Body of pancreas (tissue), 4 donors: Measurements from ENCODE around the gene NID2. TPM values are rescaled to one million over a fixed set of nuclear protein-coding genes. Genes with fewer than 3 reads are reported as not detected.
A peak's percentile ranks its signal among the peaks of the same experiment; 100 is the strongest.

Source experiments
- ATAC-seq: fragments of 150-250 bp; one replicate; pipeline ENCODE4 v1.9.1; 2016
- DNase-seq, 4 donors: peaks; one replicate each; pipeline ENCODE4 v3.0.0-alpha.2; 2019
- H3K27ac ChIP-seq, 4 donors: fragments of 200-600 bp; sonication (generic); 1 replicate in 3 of 4; 2 replicates in 1 of 4; pipeline versions ENCODE4 v1.5.1 to v1.6.1; 2016 to 2019; ENCODE audit warnings: mild to moderate bottlenecking in 1 of 4, mixed read lengths in 1 of 4, moderate library complexity in 1 of 4
- H3K27me3 ChIP-seq, 2 donors: fragments of 200-600 bp; sonication (generic); one replicate each; pipeline ENCODE4 v1.6.0; 2016; ENCODE audit warnings: mild to moderate bottlenecking in 1 of 2
- H3K36me3 ChIP-seq, 2 donors: fragments of 200-600 bp; sonication (generic); replicated peaks in 1 of 2; 2 replicates each; pipeline ENCODE4 v1.5.1; 2016; ENCODE audit warnings: low read depth in 2 of 2; ENCODE audit not compliant: insufficient read depth in 1 of 2
- H3K4me1 ChIP-seq: fragments of 200-600 bp; sonication (generic); one replicate; pipeline ENCODE4 v1.6.0; 2016
- H3K4me3 ChIP-seq, 2 donors: fragments of 200-600 bp; sonication (generic); 1 replicate in 1 of 2; 2 replicates in 1 of 2; pipeline ENCODE4 v1.5.1; 2016 to 2019
- H3K9me3 ChIP-seq, 3 donors: fragments of 200-600 bp; sonication (generic); 1 replicate in 2 of 3; 2 replicates in 1 of 3; pipeline ENCODE4 v1.5.1; 2016
- CTCF ChIP-seq, 7 experiments: fragments of 450-650 bp in 4 of 7; fragments of 200-600 bp in 3 of 7; sonication (generic) in 3 of 7; IDR thresholded peaks; one replicate each; pipeline ENCODE4 v1.5.1; 2016 to 2019; ENCODE audit warnings: antibody characterized with exemption in 7 of 7
- POLR2A ChIP-seq, 3 donors: fragments of 450-650 bp; IDR thresholded peaks; one replicate each; pipeline ENCODE4 v1.6.1; 2016; ENCODE audit warnings: antibody characterized with exemption in 3 of 3, mild to moderate bottlenecking in 2 of 3
- WGBS, 2 donors: methylation state at CpG; one replicate each; pipeline ENCODE4 v1.1.5; 2017; 5-methylcytosine and 5-hydroxymethylcytosine counted together
- intact Hi-C: fragments of 100-400 bp; cut with DNase I; formaldehyde crosslinking; loops from one replicate; pipeline ENCODE4 v1.15.1; 2023
- total RNA-seq, 2 donors: library from RNA; depleted of rRNA; stranded (reverse); fragments of >200 nt; gene quantifications; one replicate each; pipeline ENCODE4 v1.1.0, GENCODE V29; 2016

Gene NID2
- total RNA-seq, 2 donors from 2014 or later = 34.6 to 37.6 TPM

- no peak overlapping the region for H3K4me3 ChIP-seq
- peaks cover 25% of the 10 kb centered on the region for H3K4me1 ChIP-seq
- TF ChIP-seq POLR2A (IDR thresholded peaks at IDR 0.05) = no peak
- TF ChIP-seq CTCF (IDR thresholded peaks at IDR 0.05) = no peak
- no peaks in the 10 kb centered on the region for H3K36me3 ChIP-seq
- no peaks in the 10 kb centered on the region for H3K27me3 ChIP-seq
- ATAC-seq (peak; percentile 21), DNase-seq (no peak)
- no peak overlapping the region for H3K27ac ChIP-seq
- H3K9me3 ChIP-seq = peaks cover 0 to 3% (median 0%) of the 10 kb centered on the region in 3 donors
- intact Hi-C loops = no loop called here
Observed at GRCh38 chr14:52059649-52060048, 9.2 kb downstream of the NID2 start.

GRCh38 chr14:52058341-52058740, 10.5 kb downstream of the NID2 start:
- H3K9me3 ChIP-seq = peaks cover 0 to 3% (median 0%) of the 10 kb centered on the region in 3 donors
- no peak overlapping the region for H3K4me3 ChIP-seq
- ATAC-seq = no peak
- H3K27ac ChIP-seq = no peak overlapping the region
- TF ChIP-seq CTCF (IDR thresholded peaks at IDR 0.05) = no peak
- no peak for TF ChIP-seq POLR2A (IDR thresholded peaks at IDR 0.05)
- intact Hi-C loops = no loop called here
- 42 to 69% methylated on average over 3 of the region's 3 CpGs for WGBS, 2 donors
- no peaks in the 10 kb centered on the region for H3K27me3 ChIP-seq
- DNase-seq = no peak
- H3K4me1 ChIP-seq = peaks cover 25% of the 10 kb centered on the region
- H3K36me3 ChIP-seq = no peaks in the 10 kb centered on the region

GRCh38 chr14:52055167-52055566, 13.7 kb downstream of the NID2 start:
- H3K4me3 ChIP-seq = no peak overlapping the region
- peaks cover 18% of the 10 kb centered on the region for H3K4me1 ChIP-seq
- intact Hi-C loops = no loop called here
- no peak overlapping the region for H3K27ac ChIP-seq
- DNase-seq (no peak), ATAC-seq (no peak)
- TF ChIP-seq POLR2A (IDR thresholded peaks at IDR 0.05) (no peak), CTCF (IDR thresholded peaks at IDR 0.05) (no peak)
- peaks cover 0 to 3% (median 0%) of the 10 kb centered on the region in 3 donors for H3K9me3 ChIP-seq
- 61 to 70% methylated on average over 2 of the region's 2 CpGs for WGBS, 2 donors
- H3K27me3 ChIP-seq = no peaks in the 10 kb centered on the region
- H3K36me3 ChIP-seq = no peaks in the 10 kb centered on the region

GRCh38 chr14:52054678-52055077, 14.2 kb downstream of the NID2 start:
- peaks cover 13% of the 10 kb centered on the region for H3K4me1 ChIP-seq
- TF ChIP-seq CTCF (IDR thresholded peaks at IDR 0.05) (no peak), POLR2A (IDR thresholded peaks at IDR 0.05) (no peak)
- intact Hi-C loops = no loop called here
- no peaks in the 10 kb centered on the region for H3K36me3 ChIP-seq
- no peak overlapping the region for H3K4me3 ChIP-seq
- 39 to 43% methylated on average over 1 of the region's 1 CpG for WGBS, 2 donors
- H3K27ac ChIP-seq = no peak overlapping the region
- DNase-seq (no peak), ATAC-seq (no peak)
- no peaks in the 10 kb centered on the region for H3K27me3 ChIP-seq
- peaks cover 0 to 3% (median 0%) of the 10 kb centered on the region in 3 donors for H3K9me3 ChIP-seq

- no peaks in the 10 kb centered on the region for H3K36me3 ChIP-seq
- H3K4me3 ChIP-seq = no peak overlapping the region
- peaks cover 0 to 3% (median 0%) of the 10 kb centered on the region in 3 donors for H3K9me3 ChIP-seq
- peak overlapping the region in 1 of 4 donors; percentile 12 for H3K27ac ChIP-seq
- peaks cover under 1% of the 10 kb centered on the region for H3K4me1 ChIP-seq
- DNase-seq (no peak), ATAC-seq (no peak)
- H3K27me3 ChIP-seq = no peaks in the 10 kb centered on the region
- no peak for TF ChIP-seq POLR2A (IDR thresholded peaks at IDR 0.05)
- no peak for TF ChIP-seq CTCF (IDR thresholded peaks at IDR 0.05)
- intact Hi-C loops = no loop called here
- 70 to 85% methylated on average over 5 of the region's 5 CpGs for WGBS, 2 donors
Observed at GRCh38 chr14:52053044-52053443, 15.8 kb downstream of the NID2 start.
